Measurements from ENCODE around the gene GPATCH11.

The GPATCH11 gene

GRCh38 chr2:37104178-37104577 is 19.9 kb downstream of the GPATCH11 start:
- DNase-seq (ENCODE audit: extremely low read depth in 1 of 2, low read depth in 1 of 2): no peak

- no peak for DNase-seq (ENCODE audit: extremely low read depth in 1 of 2, low read depth in 1 of 2)
These were observed 20.8 kb downstream of the GPATCH11 start for GRCh38 chr2:37105150-37105549.

- DNase-seq (ENCODE audit: extremely low read depth in 1 of 2, low read depth in 1 of 2): no peak
These were observed 25.2 kb downstream of the GPATCH11 start for GRCh38 chr2:37109523-37109922.

- DNase-seq (ENCODE audit: extremely low read depth in 1 of 2, low read depth in 1 of 2): no peak
These were observed 26.2 kb downstream of the GPATCH11 start for GRCh38 chr2:37110306-37111212.

GRCh38 chr2:37111958-37112357 is 27.6 kb downstream of the GPATCH11 start:
- no peak for DNase-seq (ENCODE audit: extremely low read depth in 1 of 2, low read depth in 1 of 2)

- DNase-seq (ENCODE audit: extremely low read depth in 1 of 2, low read depth in 1 of 2): no peak
These were observed 33.2 kb downstream of the GPATCH11 start for GRCh38 chr2:37117566-37117965.

GRCh38 chr2:37119157-37119556 is 34.8 kb downstream of the GPATCH11 start:
- no peak for DNase-seq (ENCODE audit: extremely low read depth in 1 of 2, low read depth in 1 of 2)

GRCh38 chr2:37125416-37125815 is 41.1 kb downstream of the GPATCH11 start:
- DNase-seq (ENCODE audit: extremely low read depth in 1 of 2, low read depth in 1 of 2): no peak

GRCh38 chr2:37132914-37133313 is 48.6 kb downstream of the GPATCH11 start:
- DNase-seq (ENCODE audit: extremely low read depth in 1 of 2, low read depth in 1 of 2): no peak

- no peak for DNase-seq (ENCODE audit: extremely low read depth in 1 of 2, low read depth in 1 of 2)
These were observed 58.2 kb downstream of the GPATCH11 start for GRCh38 chr2:37142546-37142945.

GRCh38 chr2:37143974-37144373 is 59.7 kb downstream of the GPATCH11 start:
- DNase-seq (ENCODE audit: extremely low read depth in 1 of 2, low read depth in 1 of 2): no peak

GRCh38 chr2:37146062-37146461 is 61.7 kb downstream of the GPATCH11 start:
- no peak for DNase-seq (ENCODE audit: extremely low read depth in 1 of 2, low read depth in 1 of 2)

GRCh38 chr2:37148325-37148724 is 64.0 kb downstream of the GPATCH11 start:
- no peak for DNase-seq (ENCODE audit: extremely low read depth in 1 of 2, low read depth in 1 of 2)
